HG03354 (cell line): ENCODE measurements around the gene PAX7.
"Not testable (repeated sequence)": the region's sequence is repeated elsewhere in the genome, so short reads cannot be mapped to it uniquely, and the experiment has no call there.

Source experiments
- ATAC-seq: cut with Tn5 transposase; IDR thresholded peaks from one replicate; pipeline ENCODE4 v1.9.1; 2021; ENCODE audit warnings: mild to moderate bottlenecking; ENCODE audit not compliant: unreplicated experiment, poor library complexity, severe bottlenecking

Gene PAX7

DNA sequence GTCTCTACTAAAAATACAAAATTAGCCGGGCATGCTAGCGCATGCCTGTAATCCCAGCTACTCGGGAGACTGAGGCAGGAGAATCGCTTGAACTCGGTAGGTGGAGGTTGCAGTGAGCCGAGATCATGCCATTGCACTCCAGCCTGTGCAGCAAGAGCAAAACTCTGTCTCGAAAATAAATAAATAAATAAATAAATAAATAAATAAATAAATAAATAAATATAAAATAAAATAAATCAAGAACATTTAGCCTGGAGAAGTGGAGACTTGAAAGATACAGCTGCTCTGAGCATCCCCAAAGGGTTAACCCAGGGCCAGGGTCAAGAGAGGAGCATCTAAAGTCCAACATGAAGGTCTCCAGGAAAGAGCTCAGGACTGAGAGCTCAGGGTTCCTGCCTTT is 63.6 kb downstream of the PAX7 start:
- not testable (repeated sequence) for ATAC-seq

DNA sequence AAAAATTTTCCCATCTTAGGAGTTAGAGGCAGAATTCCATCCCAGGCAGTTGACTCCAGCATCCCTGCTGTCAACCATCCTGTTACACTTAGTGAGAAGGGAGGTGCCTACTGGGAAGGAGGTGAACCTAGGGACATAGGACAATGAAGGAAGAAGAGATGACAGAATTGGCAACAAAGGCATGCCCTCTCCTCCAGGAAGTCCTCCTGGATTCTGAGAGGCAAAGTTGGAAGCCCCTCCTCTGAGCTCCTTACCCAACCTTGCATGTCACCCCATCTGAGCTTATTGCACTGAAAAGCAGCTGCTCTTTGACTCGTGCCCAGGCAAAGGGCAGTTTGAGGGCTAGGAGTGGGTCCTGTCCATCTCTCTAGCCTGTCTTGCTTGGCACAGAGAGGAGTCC is 66.9 kb downstream of the PAX7 start:
- ATAC-seq = no peak

DNA sequence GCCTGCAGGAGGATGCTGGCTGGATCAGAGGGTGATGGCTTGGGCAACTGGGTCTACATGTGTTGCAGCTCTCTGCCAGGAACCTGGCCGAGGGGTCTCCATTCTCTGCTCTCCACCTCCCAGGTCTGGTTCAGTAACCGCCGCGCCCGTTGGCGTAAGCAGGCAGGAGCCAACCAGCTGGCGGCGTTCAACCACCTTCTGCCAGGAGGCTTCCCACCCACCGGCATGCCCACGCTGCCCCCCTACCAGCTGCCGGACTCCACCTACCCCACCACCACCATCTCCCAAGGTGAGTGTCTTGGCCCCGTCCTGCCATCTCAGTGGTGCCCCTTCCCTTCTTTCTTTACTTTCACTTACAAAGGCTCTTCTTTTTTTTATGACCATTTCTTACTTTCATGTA is 69.9 kb downstream of the PAX7 start:
- ATAC-seq = no peak

DNA sequence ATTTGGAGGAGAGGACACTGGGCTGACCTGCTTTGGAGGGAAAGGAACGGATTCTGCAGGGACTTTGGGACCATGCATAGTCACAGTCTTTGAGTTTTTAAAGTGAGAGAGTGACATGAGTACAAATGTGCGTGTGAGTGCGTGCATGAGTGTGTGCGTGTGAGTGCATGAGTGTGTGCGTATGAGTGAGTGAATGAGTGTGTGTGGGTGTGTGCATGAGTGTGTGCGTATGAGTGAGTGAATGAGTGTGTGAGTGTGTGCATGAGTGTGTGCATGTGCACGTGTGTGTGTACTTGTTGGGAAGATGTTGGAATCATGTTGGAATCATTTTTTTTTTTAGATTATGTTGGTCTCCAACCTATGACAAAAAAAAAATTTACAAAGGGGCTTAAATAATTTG is 70.5 kb downstream of the PAX7 start:
- no peak for ATAC-seq

DNA sequence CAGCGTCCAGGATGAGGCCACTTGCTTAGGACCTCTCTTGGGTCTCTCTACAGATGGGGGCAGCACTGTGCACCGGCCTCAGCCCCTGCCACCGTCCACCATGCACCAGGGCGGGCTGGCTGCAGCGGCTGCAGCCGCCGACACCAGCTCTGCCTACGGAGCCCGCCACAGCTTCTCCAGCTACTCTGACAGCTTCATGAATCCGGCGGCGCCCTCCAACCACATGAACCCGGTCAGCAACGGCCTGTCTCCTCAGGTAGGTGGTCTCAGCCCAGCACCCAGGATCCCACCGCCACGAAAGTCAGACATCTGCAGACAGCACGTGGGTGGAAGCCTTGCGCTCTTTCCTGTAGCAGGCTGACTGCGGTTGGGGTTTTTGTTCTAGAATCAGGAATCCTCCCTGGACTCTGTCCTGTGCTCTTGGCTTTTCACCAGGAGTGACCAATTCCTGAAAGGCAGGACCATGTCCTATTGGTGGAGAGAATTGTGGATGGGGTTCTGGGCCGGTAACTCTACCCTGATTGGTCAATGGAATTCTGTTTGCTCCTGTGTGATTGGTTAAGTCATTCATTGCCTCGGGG is 72.5 kb downstream of the PAX7 start:
- no peak for ATAC-seq

DNA sequence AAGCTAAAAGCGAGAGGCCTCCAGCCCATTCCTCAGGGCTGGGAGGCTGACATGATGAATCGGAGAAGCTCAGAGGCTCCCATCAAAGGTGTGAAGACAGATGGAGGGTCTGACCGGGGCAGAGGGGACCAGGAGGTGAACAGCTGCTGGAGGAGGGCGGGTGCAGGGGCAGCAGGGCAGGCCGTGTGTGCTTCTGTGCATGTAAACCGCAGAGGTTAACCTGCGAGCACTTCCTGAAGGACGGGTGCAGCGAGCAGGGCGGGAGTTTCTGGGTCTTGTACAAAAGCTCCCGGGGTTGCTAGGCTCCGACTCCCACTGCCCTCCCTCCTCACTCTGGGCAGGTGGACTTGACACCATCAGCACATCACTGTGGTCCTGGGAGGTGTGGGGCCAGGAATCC is 75.2 kb downstream of the PAX7 start:
- no peak for ATAC-seq

DNA sequence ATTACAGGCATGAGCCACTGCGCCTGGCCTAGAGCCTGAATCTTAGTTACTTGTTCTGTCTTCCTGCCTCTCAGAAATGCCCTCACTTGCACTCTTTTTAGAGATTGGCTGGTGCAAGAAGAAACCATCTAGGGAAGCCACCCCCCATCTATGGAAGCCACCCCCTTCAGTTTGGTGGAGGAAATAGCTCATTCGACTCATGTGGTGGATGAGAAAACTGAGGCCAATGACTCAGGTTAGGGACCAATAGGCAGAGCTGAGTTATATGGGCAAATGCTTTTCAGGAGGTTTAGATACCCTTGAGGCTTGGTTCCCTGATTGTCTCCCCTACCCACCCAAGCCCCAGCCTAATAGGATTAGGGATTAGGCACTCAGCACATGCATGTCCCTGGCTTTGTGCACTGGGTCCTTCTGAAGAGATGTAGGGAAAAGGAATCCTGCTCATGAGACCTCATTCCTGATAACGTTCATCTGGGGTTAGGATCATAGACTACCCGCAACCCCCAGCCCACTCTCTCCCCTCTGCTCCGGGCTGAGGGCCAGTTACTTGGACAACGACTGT is 77.1 kb downstream of the PAX7 start:
- ATAC-seq = no peak

DNA sequence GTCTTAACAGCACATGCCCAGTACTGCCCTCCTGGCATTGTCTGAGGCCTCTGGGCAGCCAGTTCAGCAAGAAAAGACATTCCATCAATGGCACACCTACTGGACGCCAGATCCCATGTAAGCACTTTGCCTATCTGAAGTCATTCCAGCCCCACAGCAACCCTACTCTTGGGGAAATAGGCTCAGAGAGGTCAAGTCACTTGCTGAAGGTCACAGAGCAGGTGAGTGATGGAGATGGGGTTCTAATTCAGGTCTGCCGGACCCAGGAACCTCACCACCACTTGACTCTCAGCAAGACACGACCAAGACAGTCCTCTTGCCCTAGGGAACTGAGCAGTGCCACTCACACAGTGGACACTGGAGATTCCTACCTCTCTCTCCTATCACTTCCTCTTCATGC is 79.4 kb downstream of the PAX7 start:
- no peak for ATAC-seq

DNA sequence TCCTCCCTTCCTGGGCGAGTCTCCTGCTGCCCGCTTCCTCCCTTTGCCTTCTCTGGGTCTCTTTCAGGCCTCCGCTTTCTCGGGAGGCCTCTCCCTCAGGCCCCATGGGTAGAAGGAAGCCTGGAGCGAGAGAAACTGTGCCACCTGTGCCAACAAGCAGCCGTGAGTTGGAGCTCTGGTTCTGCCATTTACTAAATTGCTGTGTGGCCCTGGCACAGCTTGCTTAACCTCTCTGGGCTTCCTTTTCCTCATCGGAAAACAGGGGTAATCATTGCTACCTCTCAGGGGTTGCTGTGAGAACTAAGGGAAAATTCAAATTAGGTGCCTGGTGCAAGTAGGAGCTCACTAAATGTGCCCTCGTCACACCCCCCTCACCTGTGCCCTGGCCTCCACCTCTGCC is 80.4 kb downstream of the PAX7 start:
- ATAC-seq = no peak

DNA sequence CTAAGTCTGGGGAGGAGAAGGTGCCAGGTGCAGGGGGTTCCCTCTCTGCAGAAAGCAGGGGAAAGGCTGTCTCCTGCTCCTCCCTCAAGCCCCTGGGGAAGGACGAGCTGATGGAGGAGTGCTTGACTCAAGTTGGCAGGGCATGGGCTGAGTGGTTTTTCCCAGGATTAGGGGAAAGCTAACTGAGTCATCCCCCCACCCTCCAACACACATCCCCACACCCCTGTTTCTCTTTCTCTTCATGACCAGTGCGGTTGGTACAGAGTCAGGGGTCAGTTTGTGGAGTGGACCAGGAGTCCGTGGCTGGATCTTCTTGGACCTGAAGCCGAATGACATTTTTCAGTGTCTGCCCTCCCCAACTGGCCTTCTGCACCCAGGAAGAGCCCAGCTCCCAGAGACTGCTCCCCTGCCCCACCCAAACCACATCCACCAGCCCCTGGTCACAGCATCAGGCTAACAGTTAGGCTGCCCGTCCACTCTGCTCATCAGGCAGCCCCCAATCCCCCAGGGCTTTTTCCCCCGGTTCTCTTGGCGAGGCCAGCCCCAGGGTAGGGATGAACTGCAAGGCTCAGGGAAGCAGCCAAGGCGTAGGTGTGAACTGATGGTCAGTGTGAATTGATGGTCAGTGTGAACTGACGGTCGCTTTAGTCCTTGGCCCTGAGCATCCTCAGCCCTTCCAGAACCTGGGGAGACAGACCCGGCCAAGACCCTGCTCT is 81.0 kb downstream of the PAX7 start:
- ATAC-seq = no peak

DNA sequence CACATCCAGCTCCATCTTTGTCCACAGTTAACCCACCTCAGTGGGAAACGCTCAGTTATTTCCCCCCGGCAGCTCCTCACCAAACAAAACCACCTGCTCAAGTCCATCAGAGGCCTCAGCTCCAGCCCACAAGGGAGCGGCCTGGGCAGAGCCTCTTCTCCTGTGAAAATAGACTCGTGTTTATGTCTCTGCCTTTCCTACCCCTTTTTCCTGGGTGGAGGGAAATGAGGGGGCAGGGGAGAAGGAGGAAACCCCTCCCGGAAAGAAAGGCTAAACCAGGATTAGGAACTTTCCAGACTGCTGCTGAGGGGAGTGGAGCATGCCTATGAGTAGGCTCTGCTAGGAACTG is 81.6 kb downstream of the PAX7 start:
- ATAC-seq = no peak

DNA sequence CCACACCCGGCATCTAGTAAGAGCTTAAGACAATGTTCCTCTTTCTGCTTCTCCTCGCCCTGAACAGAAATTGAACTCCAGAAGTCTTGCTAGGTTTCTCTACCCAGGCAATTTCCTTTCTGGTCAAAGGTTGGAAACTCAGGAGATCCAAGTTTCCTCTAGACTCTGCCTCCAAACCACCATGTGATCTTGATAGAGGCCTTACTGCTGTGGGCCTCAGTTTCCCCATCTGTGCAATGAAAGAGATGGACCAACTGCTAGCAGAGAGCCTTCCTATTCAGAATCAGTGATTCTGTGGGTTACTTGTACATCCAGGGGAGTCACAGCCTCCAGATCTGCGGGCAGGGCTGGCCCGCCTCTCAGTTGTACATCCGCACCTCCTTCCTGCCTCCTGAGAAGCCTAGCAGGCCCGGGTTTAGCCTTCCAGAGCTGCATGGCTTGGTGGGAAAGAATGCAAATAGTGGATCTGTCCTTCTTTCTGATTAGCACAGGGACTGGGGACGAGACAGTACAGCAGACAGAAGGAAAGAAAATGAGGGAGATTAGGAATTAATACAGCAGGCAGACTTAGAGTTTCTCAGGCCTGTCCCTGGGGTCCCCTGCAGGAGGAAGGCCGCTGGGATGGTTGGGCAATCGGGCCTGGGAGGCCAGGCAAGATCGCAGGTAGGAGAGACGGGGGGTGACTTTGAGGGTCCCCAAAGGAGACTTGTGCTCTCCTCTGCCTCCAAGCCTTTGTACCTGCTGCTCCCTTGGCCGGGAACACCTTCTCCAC is 83.9 kb downstream of the PAX7 start:
- no peak for ATAC-seq

DNA sequence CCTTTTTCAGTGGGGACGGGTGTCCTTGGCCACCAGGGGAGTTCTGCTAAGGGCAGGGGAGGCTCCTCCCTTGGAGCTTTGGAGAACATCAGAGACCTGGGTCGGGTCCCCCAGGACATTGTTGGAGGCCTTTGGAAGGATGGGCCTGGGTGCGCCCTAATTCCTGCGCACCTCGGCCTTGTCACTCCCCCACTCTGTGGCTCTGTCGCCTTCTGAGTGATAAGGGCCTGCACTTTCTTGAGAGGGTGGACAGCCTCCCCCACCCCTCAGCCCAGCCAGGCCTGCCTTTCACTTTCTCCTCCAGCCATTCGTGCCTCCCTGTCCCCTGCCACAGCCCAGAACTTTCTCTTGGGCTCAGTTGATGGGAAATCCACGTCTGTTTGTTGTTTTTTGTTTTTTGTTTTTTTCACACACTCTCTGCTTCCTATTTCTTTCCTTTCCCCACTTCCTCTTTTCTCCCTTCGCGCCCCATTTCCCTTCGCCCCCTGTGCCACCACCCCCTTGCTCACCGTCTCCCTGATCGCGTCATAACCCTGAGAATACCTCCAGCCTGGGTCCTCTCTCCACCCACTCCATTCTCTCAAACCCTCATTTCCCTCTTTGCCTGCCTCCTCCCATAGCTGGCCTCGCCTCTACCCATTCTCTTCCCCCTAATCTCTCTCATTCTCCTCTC is 85.6 kb downstream of the PAX7 start:
- no peak for ATAC-seq

DNA sequence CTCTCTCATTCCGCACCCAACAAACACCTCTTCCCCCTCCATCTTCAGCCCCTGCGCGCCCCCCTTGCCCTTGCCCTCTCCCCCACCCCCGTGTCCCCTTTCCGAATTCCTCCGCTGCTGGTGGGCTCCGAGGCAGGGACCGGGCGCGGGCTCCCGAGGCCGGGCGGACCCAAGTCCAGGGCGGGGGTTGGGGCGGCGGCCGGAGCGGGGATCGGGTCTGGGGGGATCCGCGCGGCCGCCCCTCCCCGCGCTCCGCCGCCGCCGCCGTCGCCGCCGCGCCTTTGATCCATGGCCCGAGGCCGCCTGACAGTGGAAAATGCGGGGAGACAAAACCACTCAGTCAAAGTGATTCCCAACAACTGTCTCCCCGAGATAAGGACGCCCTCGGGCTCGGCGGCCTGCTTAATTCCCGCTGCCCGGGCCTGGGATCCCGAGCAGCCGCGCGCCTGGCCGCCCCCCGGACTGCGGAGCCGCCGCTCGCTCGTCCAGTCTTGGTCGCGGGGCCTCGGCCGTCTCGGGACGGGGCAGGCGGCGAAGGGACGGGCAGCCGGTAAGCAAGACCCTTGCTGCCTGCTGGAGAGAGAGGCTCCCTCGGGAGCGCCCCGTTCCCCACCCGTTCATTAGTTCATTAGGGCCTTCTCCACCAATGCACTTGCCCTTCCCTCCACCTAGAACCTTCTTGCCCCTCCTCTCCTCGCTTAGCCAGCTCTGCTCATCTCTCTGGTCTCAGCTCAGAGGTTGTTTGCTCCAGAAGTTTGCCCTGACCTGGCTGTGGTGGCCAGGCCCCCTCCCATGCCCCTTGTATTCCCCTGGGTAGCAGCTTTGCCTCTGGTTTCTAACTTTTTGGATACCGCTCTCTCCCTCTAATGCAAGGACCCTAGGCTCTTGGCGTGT is 86.4 kb downstream of the PAX7 start:
- ATAC-seq = no peak

DNA sequence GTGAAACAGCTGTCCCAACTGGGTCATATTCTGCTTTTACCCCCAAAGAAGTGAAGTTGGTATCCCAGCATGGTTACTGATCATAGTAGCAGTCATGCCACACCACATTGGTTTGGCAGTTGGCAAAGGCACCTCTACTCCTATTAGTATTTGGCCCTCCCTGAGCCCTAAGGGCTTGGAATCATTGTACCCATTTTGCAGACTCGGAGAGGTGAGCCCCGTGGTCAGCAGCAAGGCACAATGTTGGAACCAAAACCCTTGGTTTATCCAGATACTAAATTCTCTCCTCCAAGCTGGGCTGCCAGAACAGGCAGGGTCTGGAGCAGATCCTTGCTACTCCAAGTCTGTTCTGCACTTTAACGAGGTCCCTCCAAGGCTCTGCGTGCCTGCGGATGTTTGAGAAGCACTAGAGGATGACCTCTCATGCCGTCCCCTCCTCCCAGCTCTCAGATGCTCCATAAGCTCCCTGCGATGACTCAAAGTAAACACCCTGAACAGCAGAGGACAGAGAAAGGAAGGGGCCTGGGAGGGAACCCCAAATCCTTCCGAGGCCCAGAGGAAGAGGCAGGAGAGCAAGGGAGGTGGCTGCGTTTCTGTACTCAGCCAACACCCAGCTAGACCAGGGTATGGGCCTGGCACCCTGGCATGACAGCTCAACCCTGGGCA is 89.3 kb downstream of the PAX7 start:
- ATAC-seq = no peak

DNA sequence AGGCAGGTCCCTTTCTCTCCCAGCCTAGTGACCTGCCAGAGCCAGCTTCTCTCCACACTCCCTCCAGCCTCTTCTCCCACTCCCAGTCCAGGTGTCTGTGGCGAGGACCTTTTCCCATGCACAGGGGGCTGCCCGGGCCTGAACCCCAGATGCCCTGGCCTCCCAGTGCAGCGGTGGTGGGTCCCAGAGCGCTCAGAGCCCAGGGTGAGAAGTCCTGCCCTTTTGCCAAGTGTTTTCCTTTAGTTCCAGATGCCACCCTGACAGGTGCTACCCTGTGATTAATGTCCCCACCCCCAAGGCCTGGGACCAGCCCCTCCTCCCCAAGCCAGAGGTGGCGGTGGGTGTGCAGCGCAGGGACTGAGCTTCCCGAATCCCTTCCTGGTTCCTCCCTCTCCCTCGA is 90.4 kb downstream of the PAX7 start:
- no peak for ATAC-seq

DNA sequence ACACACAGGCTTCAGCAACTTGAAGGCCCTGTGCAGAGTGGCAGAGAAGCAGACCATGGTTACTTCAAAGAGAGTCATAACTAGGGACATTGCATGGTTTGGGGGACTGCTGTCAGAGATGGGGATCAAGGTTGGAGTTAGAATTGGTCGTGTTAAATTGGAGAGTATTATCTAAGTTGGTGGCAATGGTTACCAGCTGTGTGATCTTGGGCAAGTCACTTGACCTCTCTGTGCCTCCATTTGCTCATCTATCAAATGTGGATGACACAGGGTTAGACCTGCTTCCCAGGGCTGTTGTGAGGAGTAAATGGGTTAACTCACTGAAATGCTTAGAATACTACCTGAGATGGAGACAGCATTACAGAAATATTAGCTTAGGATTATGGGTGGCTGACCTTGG is 91.1 kb downstream of the PAX7 start:
- ATAC-seq = no peak

DNA sequence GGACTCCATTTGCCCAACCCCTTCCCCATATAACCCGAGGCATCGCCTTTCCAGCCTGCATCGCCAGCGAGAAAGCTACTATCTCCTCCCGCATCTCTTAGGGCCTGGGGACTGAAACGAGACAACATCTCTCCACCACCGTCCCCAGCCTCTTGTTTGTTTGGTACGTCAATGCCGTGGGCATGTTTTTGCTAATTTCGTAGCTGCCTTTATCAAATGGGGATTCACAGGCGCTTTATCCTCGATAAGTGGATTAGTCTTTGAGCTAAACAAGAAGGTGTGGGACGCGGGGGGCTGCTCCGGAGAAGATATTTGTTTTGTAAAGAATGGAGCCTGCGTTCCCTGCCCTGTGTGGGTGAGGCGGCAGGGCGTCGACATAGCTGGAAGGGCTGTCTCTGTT is 91.6 kb downstream of the PAX7 start:
- no peak for ATAC-seq

DNA sequence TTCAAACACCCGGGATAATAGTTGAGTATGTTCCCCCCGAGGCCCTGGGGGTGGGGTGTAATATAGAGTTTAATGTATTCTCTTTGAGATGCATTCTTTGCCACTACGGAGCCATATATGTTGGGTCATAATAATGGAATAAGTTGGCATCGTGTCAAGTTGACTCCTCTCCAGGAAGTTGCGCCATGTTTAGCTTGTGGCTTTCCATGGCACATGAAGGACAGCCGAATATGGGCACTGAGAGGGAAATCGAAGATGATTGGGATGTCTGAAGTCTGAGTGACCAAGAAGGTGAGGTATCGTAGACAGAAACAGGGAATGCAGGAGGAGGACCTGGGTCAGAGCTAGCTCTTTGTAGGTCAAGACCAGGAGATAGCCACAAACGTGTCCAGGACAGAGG is 92.6 kb downstream of the PAX7 start:
- ATAC-seq = no peak
